MM.1S (cell line): ENCODE data around the gene CNOT6.

Experiments
- CTCF ChIP-seq: fragments of 300-600 bp; sonication (generic); IDR thresholded peaks from 2 replicates; pipeline ENCODE4 v1.5.1; 2016; ENCODE audit warnings: antibody characterized with exemption, low read length, mixed read lengths
- EZH2 ChIP-seq: fragments of 300-600 bp; sonication (generic); optimal IDR thresholded peaks from 2 replicates; pipeline ENCODE3; 2017; ENCODE audit warnings: low read depth, mild to moderate bottlenecking, antibody characterized with exemption, low read length, mixed read lengths
- EZH2phosphoT487 ChIP-seq: fragments of 300-600 bp; sonication (generic); IDR thresholded peaks from 2 replicates; pipeline ENCODE4 v1.6.1; 2018; ENCODE audit warnings: antibody characterized with exemption, low read length

GRCh38 chr5:180586870-180587269 is 92.7 kb downstream of the CNOT6 start:
- TF ChIP-seq CTCF (no peak), EZH2phosphoT487 (no peak), EZH2 (no peak)
